Measurements from ENCODE around the gene PSTPIP1. TPM values are rescaled to one million over a fixed set of nuclear protein-coding genes. Genes with fewer than 3 reads are reported as not detected.

The PSTPIP1 gene
- polyA plus RNA-seq, 2 of the 4 experiments (the other 2 are of a cell fraction) = not detected

GRCh38 chr15:77070495-77071304 is 75.8 kb downstream of the PSTPIP1 start, which contains the start of gene TSPAN3 (continued):
- TF ChIP-seq JUN (IDR thresholded peaks at IDR 0.05) (peak; percentile 30 to 86; a peak in 3 of 5 replicates), BCL3 (IDR thresholded peaks at IDR 0.05) (peak; percentile 74), BHLHE40 (IDR thresholded peaks at IDR 0.05; ENCODE audit: low read depth, low read length) (no peak), CBX2 (IDR thresholded peaks at IDR 0.05; ENCODE audit: borderline replicate concordance, low read depth) (no peak), ELK1 (IDR thresholded peaks at IDR 0.05; ENCODE audit: low read depth, low read length) (no peak), ATOH8 (CRISPR knock-in tag; IDR thresholded peaks at IDR 0.05; ENCODE audit: low read depth) (peak; percentile 20; the same call in 1 of the 2 replicates), FOSL2 (IDR thresholded peaks at IDR 0.05) (no peak), FOSL2 (CRISPR knock-in tag; IDR thresholded peaks at IDR 0.05) (no peak), EHF (CRISPR knock-in tag; IDR thresholded peaks at IDR 0.05) (no peak; the same call in 1 of the 2 replicates), E2F6 (IDR thresholded peaks at IDR 0.05; ENCODE audit: borderline replicate concordance, low read depth) (0 out of 2 replicates have a peak, but pooled peaks have one; percentile 31), GATA3 (IDR thresholded peaks at IDR 0.05; ENCODE audit: borderline replicate concordance) (0 out of 2 replicates have a peak, but pooled peaks have one; percentile 5), USF2 (IDR thresholded peaks at IDR 0.05) (no peak), FOSB (CRISPR knock-in tag; IDR thresholded peaks at IDR 0.05) (no peak), NPAS2 (CRISPR knock-in tag; IDR thresholded peaks at IDR 0.05; ENCODE audit: borderline replicate concordance) (no peak), CEBPB (IDR thresholded peaks at IDR 0.05) (no peak), ZNF302 (CRISPR knock-in tag; IDR thresholded peaks at IDR 0.05) (no peak), RARB (CRISPR knock-in tag; IDR thresholded peaks at IDR 0.05) (no peak), ZSCAN20 (CRISPR knock-in tag; IDR thresholded peaks at IDR 0.05) (no peak), CHD2 (IDR thresholded peaks at IDR 0.05; ENCODE audit: low read length, partially characterized antibody) (no peak), FOXS1 (CRISPR knock-in tag; IDR thresholded peaks at IDR 0.05) (no peak), HDAC2 (IDR thresholded peaks at IDR 0.05) (no peak), MAFK (IDR thresholded peaks at IDR 0.05; ENCODE audit: partially characterized antibody) (no peak), PBX3 (IDR thresholded peaks at IDR 0.05) (no peak), EP300 (IDR thresholded peaks at IDR 0.05) (no peak), NR3C1 (IDR thresholded peaks at IDR 0.05) (no peak), TFCP2L1 (CRISPR knock-in tag; IDR thresholded peaks at IDR 0.05) (no peak)
